Stimulated activated CD4-positive, alpha-beta T cell treated with anti-CD3 and anti-CD28 coated beads, Interleukin-4, amount 100 ng/mL, for 4 hours (primary cell): ENCODE results near the gene MRAP.
"Not testable (repeated sequence)": the region's sequence is repeated elsewhere in the genome, so short reads cannot be mapped to it uniquely, and the experiment has no call there.

Experiments used
- DNase-seq, 2 experiments: peaks; one replicate each; pipeline ENCODE4 v3.0.0-alpha.2; 2020

The MRAP gene

DNA sequence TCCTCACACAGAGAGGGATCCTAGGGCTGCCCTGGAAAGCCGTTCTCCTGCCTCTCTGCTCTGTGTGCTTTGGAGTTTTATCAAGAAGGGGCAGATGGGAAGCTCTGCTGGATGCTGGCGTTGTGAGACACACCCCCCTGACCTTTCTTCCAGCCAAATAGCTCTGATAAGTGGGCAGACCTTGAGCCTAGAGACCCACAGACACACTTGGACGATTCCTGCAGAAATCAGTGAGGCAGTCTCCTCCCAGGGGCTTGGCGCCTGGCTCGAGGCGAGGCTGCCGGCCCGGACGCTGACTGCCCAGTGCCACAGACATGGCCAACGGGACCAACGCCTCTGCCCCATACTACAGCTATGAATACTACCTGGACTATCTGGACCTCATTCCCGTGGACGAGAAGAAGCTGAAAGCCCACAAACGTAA, at the start of gene MRAP:
TSS of gene MRAP (plus strand) at position 198 of the 424 bp plus-strand sequence. CDS start at position 315, 117 bp downstream.
- DNase-seq, result no peak

DNA sequence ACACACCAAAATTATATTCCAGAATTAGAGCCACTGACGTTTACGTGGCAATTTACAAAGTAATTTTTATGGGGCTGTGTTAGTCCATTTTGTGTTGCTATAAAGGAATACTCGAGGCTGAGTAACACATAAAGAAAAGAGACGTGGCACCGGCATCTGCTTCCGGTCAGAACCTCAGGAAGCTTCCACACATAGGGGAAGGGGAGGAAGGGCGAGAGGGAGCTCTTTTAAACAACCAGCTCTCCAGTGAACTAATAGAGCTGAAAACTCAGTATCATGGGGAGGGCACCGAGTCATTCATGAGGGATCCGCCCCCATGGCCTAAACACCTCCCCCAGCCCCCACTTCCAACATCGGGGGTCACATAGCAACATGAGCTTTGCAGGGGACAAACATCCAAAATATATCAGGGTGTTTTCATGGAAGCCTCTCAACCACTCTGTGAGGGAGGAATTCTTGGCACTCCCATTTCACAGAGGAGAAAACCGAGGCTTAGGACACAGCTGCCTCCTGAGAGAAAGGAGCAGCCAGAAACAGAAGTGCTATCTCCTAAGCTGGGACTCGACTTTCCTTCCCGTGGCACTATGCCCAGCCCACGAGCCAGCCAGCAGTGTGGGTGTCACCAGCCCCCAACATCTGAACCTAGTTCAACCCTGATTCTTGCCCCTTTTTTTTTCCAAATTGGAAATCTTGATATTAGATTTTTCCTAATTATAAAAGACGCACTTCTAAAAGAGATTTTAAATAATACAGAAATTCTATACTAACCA, 49.0 kb upstream of the MRAP start:
- DNase-seq, result no peak

DNA sequence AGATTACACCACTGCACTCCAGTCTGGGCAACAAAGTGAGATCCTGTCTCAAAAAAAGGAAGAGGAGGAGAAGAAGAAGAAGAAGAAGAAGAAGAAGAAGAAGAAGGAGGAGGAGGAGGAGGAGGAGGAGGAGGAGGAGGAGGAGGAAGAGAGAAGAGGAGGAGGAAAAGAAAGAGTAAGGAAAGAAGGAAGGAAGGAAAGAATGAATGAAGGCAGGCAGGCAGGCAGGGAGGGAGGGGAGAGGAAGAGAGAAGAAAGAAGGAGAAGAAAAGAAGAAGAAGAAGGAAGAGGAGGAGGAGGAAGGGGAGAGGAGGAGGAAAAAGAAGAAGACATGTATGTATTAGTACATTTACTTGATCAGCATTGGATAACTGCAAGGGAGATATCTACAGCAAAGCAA, 46.5 kb upstream of the MRAP start:
- no peak for DNase-seq

DNA sequence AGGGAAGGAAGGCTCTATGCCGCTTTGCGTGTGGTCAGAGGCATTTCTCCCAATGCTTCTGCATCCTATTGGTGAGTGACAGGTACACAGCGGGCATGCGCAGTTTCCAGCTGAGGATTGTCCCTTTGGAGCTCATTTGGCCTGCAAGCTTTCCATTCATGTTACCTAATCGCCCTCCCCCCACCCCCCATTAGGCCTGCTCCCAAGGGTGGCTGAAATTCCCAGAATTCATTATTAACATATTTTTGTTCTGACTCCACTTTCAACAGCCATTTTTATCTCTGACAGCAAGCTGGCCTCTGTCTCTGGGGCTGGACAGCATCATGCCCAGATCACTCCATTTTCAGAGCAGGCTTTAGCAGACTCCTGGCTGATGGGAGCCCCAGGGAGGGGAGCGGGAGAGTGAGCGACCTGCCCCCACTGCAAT, 45.4 kb upstream of the MRAP start:
- no peak for DNase-seq

DNA sequence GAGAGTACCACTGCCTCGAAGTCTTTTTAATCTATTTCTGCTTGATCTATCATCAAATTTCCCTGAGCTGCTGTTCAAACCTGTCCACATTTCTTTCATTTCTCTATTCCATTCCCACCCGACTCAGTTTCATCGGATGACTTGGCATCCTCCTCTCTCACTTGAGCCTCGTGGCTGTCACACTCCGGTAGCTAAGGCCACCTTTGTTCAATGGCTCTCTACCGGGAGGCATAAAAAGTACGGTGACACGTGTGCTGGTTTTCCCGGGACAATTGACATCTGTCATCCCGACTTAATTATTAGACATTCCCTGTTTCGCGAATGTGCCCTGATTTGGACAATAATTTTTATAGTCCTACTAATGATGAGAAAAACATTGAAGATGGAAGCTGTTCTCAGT, 42.4 kb upstream of the MRAP start:
- DNase-seq, result no peak

DNA sequence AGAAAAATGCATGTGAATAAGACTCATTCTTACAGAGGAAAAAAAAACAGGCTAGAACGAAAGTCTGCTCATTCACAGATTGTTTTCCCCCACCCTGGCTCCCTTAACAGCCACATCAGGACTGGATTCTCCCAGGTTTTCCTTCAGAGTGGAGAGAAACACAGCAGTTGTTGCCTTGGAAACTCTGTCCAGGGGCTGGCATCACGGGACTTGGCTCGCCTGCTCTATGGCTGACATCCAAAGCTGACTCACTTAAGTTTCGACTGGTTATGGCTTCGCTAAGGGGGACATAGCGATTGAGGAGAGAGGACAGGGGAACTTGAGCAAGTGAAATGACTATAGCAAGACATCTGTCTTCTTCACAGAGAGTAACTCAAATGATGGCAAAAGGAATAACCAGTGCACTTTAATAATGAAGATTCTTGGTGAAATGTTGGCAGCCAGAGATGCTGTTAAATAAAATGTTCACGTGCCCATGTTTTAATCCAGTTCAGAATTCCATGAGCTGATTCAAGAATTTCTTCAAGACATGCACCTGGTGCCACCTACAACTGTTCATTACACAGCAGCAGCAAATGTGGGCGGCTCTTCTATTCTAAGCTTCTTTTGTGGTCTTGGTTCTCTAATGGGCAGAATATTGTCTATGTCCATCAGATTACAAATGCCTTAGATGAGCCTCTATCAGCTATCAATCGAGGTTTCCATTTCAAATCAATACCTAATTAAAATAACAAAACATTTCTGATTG, 41.6 kb upstream of the MRAP start:
- no peak for DNase-seq

DNA sequence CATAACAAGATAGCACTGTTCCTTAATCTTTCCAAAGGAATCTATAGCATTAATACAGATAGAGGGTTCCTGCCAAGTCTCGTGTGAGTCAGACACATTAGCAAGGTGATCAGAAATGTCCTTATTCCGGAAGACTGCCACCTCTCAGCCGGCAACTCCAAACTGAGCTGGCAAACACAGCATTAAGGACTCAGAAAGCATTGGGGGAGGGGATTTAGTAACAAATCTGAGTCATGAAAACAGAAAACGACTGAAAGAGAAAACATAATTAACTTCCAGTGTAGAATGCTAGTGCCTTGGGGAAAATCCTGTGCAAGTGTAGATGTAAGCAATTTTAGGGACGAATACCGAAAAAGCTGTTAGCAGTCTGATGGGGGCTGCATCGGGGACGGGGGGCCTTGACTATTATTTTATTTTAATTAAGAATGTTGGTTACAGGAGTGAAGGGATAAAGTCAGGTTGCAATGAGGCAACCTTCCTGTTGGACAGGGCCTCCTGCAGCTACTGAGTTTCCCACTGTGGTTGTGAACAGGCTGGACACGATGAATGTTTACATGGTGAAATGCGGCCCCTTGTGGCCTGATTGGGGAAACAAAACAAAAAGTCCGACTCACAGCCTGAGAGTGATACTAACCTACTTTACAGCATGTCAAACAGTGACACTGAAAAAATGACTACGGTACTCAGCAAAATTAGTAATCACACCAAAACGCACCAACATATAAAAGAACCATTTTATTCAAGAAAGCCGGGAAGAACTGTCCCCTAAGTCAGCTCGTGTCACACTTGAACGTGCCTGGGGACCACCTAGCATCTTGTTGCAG, 40.5 kb upstream of the MRAP start:
- DNase-seq, result peak in 1 of 2 experiments; percentile 13

DNA sequence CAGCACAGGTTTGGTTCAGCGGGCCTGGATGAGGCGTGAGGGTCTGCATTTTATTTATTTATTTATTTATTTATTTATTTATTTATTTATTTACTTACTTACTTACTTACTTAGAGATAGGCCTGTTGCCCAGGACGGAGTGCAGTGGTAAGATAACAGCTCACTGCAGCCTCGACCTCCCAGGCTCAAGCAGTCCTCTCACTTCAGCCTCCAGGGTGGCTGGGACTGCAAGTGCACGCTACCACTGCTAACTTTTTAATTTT, 39.9 kb upstream of the MRAP start:
- DNase-seq, result not testable (repeated sequence)

DNA sequence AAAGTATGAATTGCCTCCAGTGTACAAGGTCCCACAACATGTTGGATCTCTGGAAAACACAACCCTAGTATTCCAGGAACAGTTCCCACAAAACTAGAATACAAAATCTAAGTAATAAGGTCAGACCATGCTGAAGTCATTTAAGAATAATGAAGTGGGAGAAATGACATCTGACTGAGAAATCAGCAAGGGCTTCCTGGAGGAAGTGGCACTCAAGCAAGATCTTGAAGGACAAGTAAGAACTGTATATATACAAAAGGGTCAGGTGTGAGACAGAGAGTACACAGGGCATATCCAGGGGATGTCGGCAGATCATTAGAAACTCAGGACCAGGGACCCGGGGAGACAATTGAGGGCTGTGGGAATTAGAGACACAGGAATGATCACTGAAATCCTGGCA, 38.5 kb upstream of the MRAP start:
- no peak for DNase-seq

DNA sequence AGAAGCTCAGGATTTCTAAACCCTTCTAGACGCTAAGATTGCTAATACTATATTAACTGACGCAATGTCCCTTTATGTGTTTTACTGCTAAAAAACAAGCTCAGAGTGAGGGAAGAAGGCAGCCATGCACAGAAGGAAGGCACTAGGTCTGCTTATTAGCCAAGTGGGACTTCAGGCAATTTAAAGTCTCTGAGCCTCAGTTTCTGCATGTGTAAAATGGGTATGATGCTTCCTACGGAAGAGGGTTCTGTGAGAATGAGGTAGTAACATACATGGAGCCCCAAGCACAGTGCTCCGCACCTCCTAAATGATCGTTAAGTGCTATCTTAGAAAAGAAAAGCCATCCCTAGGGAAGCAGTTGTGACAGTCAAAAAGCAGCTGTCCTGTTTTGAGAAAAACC, 36.7 kb upstream of the MRAP start:
- DNase-seq, result no peak

DNA sequence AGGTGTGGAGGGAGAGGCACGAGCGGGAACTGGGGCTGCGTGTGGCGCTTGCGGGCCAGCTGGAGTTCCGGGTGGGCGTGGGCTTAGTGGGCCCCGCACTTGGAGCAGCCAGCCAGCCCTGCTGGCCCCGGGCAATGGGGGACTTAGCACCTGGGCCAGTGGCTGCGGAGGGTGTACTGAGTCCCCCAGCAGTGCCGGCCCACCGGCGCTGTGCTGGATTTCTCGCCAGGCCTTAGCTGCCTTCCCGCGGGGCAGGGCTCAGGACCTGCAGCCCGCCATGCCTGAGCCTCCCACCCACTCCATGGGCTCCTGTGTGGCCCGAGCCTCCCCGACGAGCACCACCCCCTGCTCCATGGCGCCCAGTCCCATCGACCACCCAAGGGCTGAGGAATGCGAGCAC, 33.3 kb upstream of the MRAP start:
- DNase-seq, result not testable (repeated sequence)

DNA sequence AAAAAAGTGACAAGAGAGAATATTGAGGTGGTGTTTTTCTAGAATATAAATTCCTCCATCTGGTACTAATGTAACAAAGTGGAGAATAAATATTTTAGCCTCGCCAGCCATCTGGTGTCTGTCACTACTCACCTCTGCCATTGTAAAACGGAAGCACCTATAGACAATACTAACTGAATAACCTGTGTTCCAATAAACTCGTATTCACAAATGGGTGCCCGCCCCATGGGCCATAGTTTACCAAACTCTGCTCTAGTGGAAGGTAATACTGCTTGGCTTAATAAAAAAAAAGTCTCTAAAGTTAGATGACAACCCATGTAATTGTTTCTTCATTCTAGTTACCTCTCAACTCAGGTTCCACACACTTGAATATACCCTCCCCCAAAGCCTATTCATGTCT, 27.9 kb upstream of the MRAP start:
- DNase-seq, result no peak

DNA sequence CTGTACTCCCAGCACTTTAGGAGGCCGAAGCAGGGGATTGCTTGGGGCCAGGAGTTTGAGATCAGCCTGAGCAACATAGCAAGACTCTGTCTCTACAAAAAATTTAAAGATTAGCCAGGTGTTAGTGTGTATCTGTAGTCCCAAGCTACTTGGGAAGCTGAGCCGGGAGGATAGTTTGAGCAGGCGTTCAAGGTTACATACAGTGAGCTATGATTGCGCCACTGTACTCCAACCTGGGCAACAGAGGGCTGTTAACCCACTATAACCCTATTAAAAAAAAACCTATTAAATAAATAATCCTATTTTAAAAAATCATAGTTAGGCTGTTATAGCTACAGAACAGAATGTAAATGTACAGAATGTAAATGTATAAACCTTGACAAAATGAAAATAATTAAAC, 22.0 kb upstream of the MRAP start:
- no peak for DNase-seq

DNA sequence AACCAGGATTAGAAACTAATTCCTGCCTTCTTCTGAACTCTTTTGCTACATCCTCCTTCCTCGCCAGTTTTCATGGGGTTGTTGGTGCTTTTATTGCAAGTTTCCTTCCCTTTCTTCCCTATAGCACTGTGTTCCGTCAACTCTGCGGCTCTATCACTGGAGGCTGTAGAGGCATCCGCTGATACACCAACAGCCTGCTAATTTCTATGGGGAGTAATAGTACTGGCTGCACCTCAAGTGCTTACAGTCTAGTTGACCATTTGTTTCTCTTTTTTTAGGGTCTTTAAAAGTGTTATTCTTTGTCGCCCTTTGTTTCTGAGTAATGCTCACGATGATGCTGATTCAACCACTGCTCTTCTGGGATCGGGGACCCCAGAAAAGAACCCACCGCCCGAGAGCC, 20.6 kb upstream of the MRAP start:
- DNase-seq, result no peak

DNA sequence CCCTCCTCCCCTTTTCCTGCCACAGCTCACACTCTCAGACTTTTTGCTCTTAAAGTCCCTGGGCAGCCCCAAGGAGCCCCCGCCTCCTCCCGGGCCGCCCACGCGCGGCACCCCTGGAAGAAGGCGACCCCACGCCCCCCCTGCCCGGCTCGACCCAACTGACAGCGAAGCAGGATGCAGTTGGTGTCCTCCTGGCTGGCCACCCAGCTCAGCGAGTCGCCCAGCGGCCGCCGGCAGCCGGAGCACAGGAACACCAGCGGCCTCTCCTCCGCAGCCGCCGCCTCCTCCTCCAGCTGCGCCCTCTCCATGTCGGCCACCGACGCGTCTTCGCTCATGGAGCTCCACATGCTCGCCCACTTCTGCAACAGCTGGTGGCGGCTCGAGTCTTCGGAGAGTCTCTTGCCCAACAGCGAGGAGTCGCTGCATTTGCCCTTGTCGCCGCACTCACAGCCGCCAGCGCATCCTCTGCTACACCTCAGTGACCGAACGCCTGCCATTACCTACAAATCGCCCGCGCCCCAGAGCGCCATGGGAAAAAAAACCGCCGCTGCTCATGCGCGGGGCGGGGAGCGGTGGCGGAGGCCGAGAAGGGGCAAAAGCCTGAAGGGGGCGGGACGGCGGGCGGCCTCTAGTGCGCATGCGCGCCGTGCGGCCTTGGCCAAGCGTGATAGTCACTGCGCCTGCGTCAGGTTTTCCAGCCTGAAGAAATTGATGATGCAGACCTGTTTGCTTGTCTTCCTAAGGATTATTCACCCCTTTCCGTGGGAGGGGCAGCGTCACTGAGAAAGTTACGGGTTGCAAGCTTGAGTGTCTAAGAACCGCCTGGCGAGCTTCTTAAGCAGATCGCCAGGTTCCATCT, 19.9 kb upstream of the MRAP start, which contains the start of gene MIS18A:
TSS of gene MIS18A (minus strand) at position 532 of the 859 bp plus-strand sequence. CDS start at position 497, 35 bp downstream.
- DNase-seq, result peak; percentile 99

DNA sequence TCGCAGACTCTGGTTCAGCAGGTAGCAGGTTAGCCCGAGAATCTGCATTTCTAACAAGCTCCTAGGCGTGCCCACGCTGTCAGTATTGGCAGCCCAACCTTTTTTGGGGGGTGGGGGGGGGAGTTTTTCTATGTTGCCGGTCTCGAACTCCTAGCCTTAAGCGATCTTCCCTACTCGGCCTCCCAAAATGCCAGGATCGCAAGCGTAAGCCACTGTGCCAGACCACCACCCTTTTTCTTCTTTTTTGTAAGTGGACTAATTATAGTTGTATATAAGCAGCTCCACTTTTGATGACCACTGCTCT, 19.3 kb upstream of the MRAP start:
- no peak for DNase-seq

DNA sequence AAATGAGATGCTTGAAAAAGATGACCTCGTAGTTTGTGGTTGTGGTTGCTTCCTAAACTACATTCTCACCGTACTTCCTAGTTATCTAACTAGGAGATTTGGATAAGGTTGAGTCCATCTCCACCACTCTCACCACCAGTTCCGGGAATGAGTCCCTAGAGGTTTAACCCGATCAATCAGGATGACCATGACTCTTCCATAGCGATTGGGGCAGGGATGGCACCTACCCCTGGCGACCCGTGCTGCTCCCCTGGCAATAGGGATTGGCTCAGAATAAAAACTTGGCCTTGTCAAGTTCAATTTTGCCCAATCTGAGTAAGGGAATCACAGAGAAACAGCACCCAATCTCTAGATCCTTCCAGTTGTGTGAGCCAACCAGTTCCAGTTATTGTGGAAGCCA, 17.1 kb upstream of the MRAP start:
- no peak for DNase-seq

DNA sequence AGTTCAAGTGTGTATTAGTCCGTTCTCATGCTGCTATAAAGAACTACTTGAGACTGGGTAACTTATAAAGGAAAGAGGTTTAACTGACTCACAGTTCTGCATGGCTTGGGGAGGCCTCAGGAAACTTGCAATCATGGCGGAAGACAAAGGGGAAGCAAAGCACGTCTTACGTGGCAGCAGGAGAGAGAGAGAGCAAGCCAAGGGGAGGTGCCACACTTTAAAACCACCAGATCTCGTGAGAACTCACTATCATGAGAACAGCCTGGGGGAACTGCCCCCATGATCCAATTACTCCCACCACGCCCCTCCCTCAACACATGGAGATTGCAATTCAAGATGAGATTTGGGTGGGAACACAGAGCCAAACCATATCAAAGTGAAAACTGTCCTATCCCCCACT, 15.7 kb upstream of the MRAP start:
- no peak for DNase-seq

DNA sequence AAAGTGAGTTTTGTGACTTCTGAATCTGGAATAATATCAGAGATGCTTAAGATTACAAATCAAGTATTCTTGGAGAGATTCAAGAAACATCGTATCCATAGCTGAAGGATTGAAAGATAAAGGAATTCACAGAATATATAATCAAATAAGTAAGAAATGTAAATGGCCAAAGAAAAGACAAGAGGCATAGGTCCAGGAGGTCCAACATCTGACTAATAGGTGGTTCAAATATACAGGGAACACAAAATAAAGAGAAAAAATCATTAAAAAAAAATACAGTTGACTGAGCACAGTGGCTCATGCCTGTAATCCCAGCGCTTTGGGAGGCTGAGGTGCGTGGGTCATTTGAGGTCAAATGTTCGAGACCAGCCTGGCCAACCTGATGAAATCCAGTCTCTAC, 13.2 kb upstream of the MRAP start:
- DNase-seq, result no peak

DNA sequence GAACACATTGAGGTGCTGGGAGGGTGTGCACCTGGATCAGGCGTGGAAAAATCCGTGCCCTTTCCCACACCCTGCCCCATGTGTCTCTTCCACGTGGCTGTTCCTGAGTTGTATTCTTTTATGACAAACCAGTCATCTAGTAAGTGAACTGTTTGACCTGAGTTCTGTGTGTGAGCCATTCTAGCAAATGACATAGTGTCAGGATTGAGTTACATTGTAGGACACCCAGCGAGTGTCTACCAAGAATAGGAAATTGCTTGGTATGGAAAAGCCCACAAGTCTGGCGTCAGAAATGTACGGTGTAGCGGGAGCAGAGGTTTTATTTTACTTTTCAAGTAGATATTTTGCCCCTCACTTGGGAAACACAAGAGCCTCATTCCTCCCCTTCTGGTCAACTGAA, 1.2 kb upstream of the MRAP start:
- no peak for DNase-seq

DNA sequence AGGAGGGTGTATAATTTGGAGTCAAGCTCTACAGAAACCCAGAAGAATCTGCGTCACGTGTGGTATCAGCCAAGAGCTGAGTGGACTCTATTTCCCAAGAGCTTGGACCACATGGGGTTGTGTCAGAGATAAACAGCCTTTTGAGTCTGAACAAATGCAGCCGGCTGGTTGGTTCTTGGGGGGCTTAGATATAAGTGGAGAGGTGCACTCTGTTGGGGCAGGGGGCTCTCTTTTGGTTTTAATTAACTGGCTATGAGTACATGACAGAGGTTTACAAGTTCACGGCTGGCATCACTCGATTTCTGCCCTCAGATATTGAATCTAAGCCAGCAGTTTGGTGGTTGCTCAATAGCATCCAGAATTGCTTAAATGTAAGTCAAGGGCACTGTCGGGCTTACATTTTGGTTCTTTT, 501 bp upstream of the MRAP start:
- DNase-seq, result no peak

DNA sequence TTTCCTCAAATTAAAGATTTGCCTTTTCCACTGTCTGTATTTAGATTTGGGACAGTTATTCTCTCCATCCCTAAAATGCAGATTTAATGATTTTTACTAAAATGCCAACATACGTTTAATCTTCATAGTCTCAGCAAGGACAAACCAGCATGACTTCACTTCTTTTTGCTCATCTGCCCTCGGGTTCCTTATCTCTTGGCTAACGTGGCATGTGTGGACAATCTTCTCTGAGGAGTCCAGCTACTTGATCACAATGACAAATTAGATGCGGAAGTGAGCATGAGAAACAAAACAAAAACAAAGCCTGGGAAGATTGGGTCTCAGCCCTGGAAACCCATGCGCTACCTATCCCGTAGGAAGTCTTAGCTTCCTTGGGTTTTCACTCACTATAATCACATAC, 1.0 kb downstream of the MRAP start:
- DNase-seq, result no peak

DNA sequence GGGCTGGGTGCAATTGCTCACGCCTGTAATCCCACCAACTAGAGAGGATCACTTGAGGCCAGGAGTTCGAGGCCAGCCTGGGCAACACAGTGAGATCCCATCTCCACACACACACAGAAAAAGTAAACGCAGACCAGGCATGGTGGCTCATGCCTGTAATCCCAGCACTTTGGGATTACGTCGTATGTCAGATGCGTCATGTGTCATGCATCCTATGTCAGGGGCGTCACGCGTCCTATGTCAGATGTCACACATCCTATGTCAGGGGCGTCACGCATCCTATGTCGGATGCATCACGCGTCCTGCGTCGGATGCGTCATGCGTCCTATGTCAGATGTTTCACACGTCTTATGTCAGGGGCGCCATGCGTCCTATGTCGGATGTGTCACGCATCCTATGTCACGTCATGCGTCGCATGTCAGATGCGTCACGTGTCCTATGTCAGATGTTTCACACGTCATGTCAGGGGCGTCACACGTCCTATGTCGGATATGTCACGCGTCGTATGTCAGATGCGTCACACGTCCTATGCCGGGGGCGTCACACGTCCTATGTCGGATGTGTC, 1.5 kb downstream of the MRAP start:
- DNase-seq, result no peak
